ENCODE results near the gene TP53BP2.
A peak's percentile ranks its signal among the peaks of the same experiment; 100 is the strongest.

The TP53BP2 gene

GRCh38 chr1:223802032-223802431 is 43.7 kb downstream of the TP53BP2 start:
- DNase-seq (ENCODE audit: low spot score): no peak
- FAIRE-seq: no peak

DNA sequence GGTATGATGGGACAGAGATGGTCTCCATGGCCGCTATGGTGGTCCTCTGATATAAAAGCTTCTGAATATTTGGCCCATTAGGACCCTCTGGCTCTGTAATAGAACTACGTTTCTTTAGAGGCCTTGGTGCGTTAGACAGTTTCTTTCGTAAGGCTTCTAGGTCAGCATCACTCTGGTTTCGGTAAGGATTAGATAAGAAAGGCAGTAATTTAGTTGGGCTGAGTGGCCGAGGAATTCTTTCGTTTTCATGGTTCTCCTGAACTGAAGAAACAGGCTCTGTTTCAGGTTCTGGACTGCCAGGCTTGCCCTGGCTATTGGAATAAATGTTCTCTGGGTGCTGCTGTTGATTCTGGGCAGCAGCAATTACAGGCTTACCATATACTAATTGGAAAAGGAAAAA is 49.5 kb downstream of the TP53BP2 start:
- no peak for DNase-seq (ENCODE audit: low spot score)

GRCh38 chr1:223794136-223794880 is 51.4 kb downstream of the TP53BP2 start:
- DNase-seq (ENCODE audit: low spot score): no peak
- no peak for FAIRE-seq

More for the DNA sequence above, 49.5 kb downstream of the TP53BP2 start:
- no peak for FAIRE-seq

DNA sequence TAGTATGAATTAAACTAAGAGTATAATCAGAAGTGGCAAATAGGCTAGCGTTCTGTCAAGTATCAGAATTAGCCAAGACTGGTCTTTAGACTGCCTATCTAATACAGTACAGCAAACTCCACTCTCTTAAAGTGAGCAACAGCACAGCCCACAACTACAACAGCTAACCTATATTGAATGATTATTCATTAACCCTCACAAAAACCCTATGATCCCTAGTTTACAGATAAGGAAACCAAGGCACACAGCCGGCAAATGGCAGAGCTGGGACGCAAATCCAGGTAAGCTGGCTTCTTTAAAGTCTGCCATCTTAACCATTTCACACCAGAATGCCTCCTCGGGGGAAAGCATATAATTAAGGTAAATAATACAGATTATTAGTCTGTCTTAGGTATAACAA is 52.0 kb downstream of the TP53BP2 start:
- FAIRE-seq: no peak
- DNase-seq (ENCODE audit: low spot score): no peak

DNA sequence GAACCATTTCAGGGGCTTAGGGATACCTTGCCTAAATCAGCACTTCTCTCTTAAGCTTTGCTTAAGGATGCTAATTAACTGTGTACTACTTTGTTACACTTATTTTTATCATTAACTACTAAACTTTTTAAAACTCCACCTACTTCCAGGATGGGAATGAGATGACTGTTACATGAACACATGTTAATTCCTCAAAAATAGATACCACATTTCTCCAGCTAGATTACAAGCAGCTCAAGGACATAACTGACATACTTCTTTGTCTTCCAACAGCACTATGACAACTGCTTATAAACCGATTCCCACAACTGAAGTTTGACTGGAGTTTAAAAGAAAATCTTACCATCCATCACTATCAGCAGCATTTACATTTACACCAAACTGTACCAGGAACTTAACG is 53.7 kb downstream of the TP53BP2 start:
- FAIRE-seq (no peak), DNase-seq (ENCODE audit: low spot score) (no peak)

DNA sequence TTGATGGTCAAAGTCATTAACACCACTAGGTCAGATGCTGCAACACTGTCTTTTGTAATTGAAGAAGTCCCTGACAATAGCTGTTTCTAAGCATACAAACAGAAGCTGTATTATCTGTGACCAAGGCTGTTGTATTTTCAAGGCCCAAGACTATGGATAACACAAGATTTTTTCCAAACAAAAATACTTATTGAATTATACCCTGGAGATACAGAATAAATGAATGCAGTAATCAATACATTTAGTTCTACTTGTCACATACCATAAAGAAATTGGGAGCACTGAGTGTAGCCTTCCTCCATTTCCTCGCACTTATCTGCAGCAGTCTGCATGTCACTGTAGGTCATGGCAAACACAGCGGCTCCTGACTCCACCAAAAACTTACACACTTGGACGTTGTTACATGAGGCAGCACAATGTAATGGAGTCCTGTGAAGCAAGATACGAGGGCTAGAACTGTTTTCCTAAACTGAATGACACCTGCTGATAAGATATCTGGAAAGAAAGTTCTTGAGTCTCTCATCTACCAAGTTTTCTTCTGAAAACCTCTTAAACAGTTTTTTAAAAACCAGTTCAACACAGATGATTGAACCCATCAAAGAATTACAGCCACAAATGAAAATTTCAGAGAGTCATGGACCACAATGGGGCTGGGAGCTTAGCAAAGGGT is 56.9 kb downstream of the TP53BP2 start:
- FAIRE-seq (no peak), DNase-seq (ENCODE audit: low spot score) (no peak)

- FAIRE-seq (no peak), DNase-seq (ENCODE audit: low spot score) (no peak)
These were observed 59.9 kb downstream of the TP53BP2 start for GRCh38 chr1:223785808-223786207.

DNA sequence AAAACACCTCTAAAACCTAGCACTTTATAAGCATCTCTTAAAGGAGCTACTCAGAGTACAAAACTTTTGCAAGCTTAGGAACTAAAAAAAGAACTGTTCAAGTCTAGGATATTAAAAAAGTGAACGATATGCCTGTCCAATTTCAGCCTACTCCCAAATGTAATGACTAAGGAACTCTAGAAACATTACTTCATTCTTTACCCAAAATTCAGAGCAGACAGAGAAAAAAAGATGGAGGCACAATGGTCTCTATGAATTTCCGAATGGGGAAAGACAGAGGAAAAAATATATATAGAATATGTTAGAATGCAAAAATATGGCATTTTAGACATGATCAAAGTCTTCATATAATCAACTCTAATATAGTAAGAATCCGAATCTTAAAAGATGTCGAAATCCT is 61.2 kb downstream of the TP53BP2 start:
- FAIRE-seq (no peak), DNase-seq (ENCODE audit: low spot score) (no peak)

DNA sequence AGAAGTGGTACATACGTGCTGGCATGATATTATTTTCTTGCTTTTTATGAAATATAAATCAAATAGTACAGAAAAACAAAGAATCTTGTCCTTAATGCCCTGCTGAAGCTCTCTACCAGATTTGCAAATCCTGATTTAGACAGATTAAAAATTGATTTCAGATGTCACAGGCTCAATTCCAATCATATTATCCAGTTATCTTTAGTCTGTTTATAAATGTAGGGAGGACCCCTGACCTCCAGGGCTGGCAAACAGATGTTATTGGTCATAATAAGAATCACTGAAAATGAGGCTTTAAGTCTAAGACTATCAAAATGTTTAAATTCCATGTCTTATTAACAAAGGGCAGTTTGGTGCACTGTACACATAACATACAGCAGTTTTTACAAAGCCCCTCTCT is 62.1 kb downstream of the TP53BP2 start:
- DNase-seq (ENCODE audit: low spot score) (no peak), FAIRE-seq (no peak)

- no peak for FAIRE-seq
These were observed 64.8 kb downstream of the TP53BP2 start for GRCh38 chr1:223780949-223781348.

GRCh38 chr1:223780318-223780717 is 65.4 kb downstream of the TP53BP2 start:
- FAIRE-seq: no peak

More at GRCh38 chr1:223780949-223781348, 64.8 kb downstream of the TP53BP2 start:
- no peak for DNase-seq (ENCODE audit: low spot score)

DNA sequence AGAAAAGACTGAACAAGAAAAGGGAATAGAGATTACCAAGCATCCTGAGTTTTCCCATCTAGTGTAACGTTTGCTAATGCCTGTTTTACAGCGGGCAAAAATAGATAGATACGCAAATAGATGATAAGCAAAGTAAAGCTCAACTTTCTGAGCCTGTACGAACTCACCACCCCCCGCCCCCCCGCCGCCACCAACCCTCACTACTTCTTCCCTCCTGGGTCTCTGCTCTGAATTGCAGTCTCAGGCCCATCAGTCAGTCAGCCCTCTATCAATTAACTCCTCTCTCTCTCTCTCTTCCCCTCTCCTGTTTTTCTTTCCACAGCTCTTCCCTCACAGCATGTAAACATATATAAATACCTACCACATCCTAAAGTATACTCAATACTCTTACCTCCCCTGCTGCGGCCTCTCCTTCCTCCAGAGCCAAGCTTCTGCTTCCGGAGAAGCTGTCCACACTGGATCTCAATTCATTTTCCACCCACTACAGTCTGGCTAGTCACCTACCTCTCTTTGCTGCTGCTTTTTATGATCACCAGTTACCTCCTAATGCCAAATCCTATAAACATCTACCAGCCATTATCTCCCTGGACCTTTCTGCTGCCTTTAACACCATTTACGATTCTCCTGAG is 68.8 kb downstream of the TP53BP2 start:
- FAIRE-seq: no peak
- DNase-seq (ENCODE audit: low spot score): no peak

More at GRCh38 chr1:223780318-223780717, 65.4 kb downstream of the TP53BP2 start:
- no peak for DNase-seq (ENCODE audit: low spot score)

DNA sequence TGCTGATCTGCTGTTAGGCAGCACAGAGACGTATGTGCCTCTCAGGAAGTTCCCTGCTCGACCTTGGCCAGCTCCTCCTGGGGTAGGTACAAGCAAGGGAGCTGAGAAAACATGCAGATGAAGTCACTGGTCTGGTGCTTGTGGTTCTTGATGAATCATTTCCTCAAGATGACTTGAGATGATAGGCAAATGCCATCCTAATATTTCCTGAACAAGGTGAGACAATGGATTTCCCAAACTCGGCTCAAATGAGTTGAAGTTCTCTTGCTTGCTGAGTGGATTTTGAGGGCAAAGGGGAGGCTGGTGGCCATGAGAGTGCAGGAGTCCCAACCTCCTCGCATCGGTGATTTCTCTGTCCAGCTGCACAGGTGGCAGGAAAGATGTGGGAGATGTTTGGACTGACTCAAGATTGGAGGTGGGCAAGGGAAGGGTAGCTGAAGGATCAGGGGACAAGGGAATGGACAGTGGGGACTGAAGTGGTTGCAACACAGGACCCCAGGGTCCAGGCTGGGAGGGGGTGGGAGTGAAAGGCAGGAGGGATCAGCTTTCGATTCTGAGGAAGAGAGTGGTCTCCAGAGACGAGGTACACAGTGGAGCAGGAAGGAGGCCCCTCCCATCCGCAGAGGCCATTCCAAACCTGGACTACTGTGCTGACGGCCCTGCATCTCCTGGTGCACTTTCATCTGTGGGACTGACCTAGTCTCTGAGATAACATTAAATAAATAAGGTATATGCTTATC is 69.5 kb downstream of the TP53BP2 start:
- FAIRE-seq: no peak
- peak; percentile 76 for DNase-seq (ENCODE audit: low spot score)

DNA sequence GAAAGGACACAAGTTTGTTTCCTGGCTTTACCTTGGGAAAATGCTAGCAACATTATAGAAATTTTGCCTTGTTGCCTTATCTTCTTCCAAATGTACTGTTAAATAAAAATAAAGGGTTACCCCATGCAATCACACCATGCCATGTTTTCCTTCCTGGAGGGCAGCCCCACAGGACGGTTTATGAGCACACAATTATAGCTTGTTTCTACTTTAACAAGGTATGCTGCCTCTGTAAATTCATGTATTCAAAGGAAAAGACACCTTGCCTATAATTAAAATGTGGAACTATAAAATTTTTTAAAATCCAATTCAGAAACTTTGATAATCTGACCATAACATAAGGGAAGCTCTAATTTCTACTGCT is 70.1 kb downstream of the TP53BP2 start:
- no peak for DNase-seq (ENCODE audit: low spot score)
- FAIRE-seq: no peak

DNA sequence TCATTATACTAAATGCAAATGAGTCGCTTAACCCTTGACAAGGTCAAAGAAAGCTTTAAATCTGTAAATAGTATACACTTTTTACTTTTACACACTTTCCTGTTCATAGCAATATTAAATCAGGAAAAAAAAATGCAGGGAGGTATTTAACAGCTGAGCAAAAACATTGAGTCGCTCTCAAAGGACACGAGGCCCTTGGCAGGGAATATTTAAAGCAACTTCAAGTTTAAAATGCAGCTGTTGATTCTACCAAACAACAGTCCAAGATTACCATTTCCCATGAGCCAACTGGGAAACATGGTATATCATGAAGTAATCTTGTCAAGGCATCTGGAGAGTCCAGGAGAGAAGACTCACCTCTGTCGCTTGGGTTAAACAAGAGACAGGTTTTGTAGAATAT is 70.7 kb downstream of the TP53BP2 start:
- FAIRE-seq: no peak
- DNase-seq (ENCODE audit: low spot score): no peak

DNA sequence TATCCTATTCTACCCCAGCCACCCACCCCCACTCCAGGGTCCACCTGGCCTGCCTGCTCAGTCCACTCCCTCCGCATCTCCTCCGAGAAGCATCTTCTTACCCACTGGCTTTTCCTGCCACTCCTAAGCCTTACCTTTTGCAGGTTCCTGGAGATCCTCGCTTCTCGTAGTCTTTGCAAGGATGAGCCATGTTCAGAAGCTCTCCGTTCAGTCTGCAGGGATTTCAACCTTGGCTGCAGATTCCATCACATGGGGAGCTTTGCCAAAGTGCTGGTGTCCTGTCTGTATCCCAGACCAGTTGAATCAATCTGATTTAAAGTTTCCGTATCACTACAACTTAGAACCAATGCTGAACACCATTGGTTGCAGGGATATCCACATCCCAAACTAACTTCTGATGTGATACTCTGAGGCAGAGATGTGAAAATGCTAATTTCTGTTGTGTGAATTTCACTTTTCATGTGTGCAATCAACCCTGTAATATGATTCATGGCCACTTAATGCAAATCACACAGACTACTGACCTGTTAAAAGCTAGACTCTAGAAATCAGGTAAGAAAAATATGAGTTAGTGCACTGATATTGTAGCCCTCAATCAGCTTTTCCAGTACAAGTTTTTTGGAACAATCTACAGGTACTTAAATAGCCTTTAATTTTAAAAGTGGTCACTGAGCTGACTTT is 71.5 kb downstream of the TP53BP2 start:
- DNase-seq (ENCODE audit: low spot score) (no peak), FAIRE-seq (no peak)

DNA sequence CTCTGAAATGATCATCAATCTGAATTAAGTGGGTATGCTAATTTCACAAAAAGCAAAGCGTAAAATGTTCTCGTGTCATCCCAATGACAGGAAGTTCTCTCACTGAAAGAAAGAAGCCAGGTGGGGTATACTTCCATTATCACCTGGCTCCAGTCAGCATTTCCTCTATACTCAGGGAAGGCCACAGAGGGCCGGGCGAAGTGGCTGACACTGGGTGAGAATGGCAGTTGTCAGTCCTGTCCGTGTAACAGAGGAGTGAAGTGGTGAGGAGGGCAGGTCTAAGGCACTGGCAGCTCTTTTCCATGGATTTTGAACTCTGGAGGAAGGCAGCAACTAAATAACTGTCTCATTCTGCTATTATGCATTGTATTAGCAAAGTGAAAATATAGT is 73.0 kb downstream of the TP53BP2 start:
- FAIRE-seq (no peak), DNase-seq (ENCODE audit: low spot score) (no peak)

GRCh38 chr1:223771814-223772770 is 73.7 kb downstream of the TP53BP2 start:
- DNase-seq (ENCODE audit: low spot score) (peak; percentile 74), FAIRE-seq (no peak)

DNA sequence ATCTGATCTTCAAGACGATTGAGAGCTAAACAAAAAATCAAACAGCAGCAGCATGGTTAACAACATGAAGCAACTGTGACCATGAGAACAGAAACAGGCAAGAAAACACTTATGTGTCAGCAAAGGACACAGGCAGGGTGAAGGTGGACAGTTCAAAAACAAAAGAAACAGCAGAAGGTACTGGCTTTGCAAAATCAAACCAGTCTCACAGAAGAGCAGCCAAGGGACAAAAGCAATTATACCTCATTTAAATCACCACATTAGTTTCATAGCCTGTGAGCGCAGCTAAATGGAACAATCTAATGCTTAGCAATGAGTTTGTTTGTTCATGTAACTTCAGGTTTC is 74.3 kb downstream of the TP53BP2 start:
- DNase-seq (ENCODE audit: low spot score) (no peak), FAIRE-seq (no peak)

- no peak for DNase-seq (ENCODE audit: low spot score)
- FAIRE-seq: no peak
These were observed 75.0 kb downstream of the TP53BP2 start for GRCh38 chr1:223770621-223771315.
